PC-9 (cell line): Measurements from ENCODE around the gene KLF15. TPM values are rescaled to one million over a fixed set of nuclear protein-coding genes. Genes with fewer than 3 reads are reported as not detected.

ENCODE experiments used
- BruUV-seq: library from RNA; stranded (reverse); fragments of 400-500 nt; replicated peaks from 2 replicates; lab custom pipeline; 2021; lab: Mats Ljungman, UMichigan
- CTCF ChIA-PET: fragments of 300-600 bp; sonication (Branson Sonifier 250); formaldehyde crosslinking; loops from one replicate; lab custom pipeline; 2022; ENCODE audit warnings: antibody characterized with exemption; lab: Charles Lee
- POLR2A ChIA-PET: fragments of 300-600 bp; sonication (Branson Sonifier 250); formaldehyde crosslinking; loops from one replicate; lab custom pipeline; 2022; ENCODE audit warnings: antibody characterized with exemption; ENCODE audit not compliant: unreplicated experiment; lab: Charles Lee
- DNase-seq, 2 experiments: peaks; one replicate each; pipeline versions ENCODE4 v3.0.0 to v3.0.0-alpha.2; 2015 to 2022; ENCODE audit warnings: mixed read lengths in 1 of 2
- H2AFZ ChIP-seq: fragments of 200-600 bp; sonication (generic); 2 replicates; pipeline ENCODE4 v1.8.1; 2017; ENCODE audit warnings: antibody characterized with exemption
- H3F3A ChIP-seq: fragments of 200-600 bp; sonication (generic); 2 replicates; pipeline ENCODE4 v1.8.1; 2017; ENCODE audit warnings: antibody characterized with exemption, mild to moderate bottlenecking, low read depth; ENCODE audit not compliant: insufficient read depth
- H3K27ac ChIP-seq: fragments of 200-600 bp; sonication (generic); 2 replicates; pipeline ENCODE4 v1.6.1; 2016; ENCODE audit warnings: mixed run types
- H3K27me3 ChIP-seq: fragments of 200-600 bp; sonication (generic); 2 replicates; pipeline ENCODE4 v1.6.1; 2016; ENCODE audit warnings: low read depth, mixed run types; ENCODE audit not compliant: insufficient read depth
- H3K36me3 ChIP-seq: fragments of 200-600 bp; sonication (generic); 2 replicates; pipeline ENCODE4 v1.6.1; 2016; ENCODE audit warnings: low read depth, mixed run types
- H3K4me1 ChIP-seq: fragments of 200-600 bp; sonication (generic); replicated peaks from 2 replicates; pipeline ENCODE4 v1.6.1; 2016; ENCODE audit warnings: mixed run types; ENCODE audit not compliant: insufficient read depth
- H3K4me2 ChIP-seq: fragments of 200-600 bp; sonication (generic); 2 replicates; pipeline ENCODE4 v1.6.1; 2017; ENCODE audit warnings: mixed run types
- H3K4me3 ChIP-seq: fragments of 200-600 bp; sonication (generic); 2 replicates; pipeline ENCODE4 v1.6.1; 2016; ENCODE audit warnings: mixed run types
- H3K79me2 ChIP-seq: fragments of 200-600 bp; sonication (generic); 2 replicates; pipeline ENCODE4 v1.6.1; 2017; ENCODE audit warnings: low read depth, mixed run types
- H3K9me2 ChIP-seq: fragments of 200-600 bp; sonication (generic); 2 replicates; pipeline ENCODE4 v1.8.1; 2017; ENCODE audit warnings: mild to moderate bottlenecking; ENCODE audit not compliant: insufficient read depth
- H3K9me3 ChIP-seq: fragments of 200-600 bp; sonication (generic); 2 replicates; pipeline ENCODE4 v1.8.1; 2016; ENCODE audit warnings: low read depth; ENCODE audit not compliant: insufficient read depth
- H4K20me1 ChIP-seq: fragments of 200-600 bp; sonication (generic); 2 replicates; pipeline ENCODE4 v1.8.1; 2017; ENCODE audit not compliant: insufficient read depth
- EZH2 ChIP-seq: fragments of 200-600 bp; sonication (generic); IDR thresholded peaks from 2 replicates; pipeline ENCODE4 v1.8.0; 2017; ENCODE audit warnings: antibody characterized with exemption, low read depth
- intact Hi-C: fragments of 100-400 bp; cut with micrococcal nuclease; formaldehyde crosslinking; loops from one replicate; pipeline ENCODE4 v1.10.0; 2022; ENCODE audit not compliant: unreplicated experiment
- total RNA-seq: library from RNA; stranded (reverse); gene quantifications from 2 replicates; pipeline ENCODE4 v1.2.3, GENCODE V29; 2021
- TF ChIP-seq, protein P1 (sequence below): fragments of 200-600 bp; sonication (generic); conservative IDR thresholded peaks from 2 replicates; pipeline ENCODE4 v1.6.1; 2017; ENCODE audit warnings: mixed run types, antibody characterized with exemption, mild to moderate bottlenecking, moderate library complexity

KLF15 gene
- total RNA-seq, 1 experiment from 2014 or later = 0.70 TPM

DNA sequence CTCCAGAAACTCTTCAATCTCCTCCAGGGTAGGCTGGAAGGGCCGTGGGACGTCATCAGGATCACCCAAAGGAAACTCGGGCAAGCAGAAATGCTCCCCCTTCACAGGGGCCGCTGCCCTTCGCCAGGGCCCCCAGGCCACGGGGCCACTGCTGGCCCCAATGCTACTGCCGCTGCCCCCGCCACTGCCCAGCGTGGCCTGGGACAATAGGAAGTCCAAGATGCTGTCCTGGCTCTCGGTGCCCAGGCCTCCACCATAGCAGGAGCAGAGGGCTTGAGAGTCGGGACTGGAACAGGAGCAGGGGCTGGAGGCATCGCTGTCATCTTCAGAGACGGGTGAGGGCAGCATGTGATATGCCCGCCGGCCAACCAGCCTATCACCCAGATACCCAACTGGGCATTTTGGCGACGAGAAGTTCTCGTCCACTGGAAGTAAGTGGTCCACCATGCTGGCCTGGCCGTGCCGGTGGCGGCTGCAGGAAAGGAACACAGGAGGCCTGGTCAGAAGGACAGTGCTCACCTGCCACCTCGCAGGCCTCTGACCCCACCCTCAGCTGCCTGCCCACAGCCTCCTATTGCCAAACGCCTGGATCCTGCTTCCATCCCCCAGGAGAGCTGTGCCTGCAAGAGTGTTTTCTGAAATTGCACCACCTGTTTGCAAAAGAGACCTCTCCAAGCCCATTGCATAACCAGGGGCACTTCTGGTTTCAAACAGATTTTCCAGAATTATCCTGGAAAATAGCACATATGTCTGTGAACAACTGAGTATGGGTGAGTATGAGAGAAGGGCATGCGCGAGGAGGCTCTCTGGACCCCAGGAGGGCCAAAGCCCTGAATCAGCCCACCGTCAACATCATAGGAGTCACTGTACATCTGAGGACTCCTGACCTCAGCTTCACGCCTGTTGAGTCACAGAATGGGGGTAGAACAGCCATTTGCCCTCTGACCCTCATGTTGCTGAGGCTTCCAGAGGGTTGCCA, 4.4 kb downstream of the KLF15 start:
- ChIA-PET CTCF (no interaction called here), POLR2A (no interaction called here)
- H3K4me1 ChIP-seq = no peaks in the 10 kb centered on the region
- TF ChIP-seq, protein P1, sequence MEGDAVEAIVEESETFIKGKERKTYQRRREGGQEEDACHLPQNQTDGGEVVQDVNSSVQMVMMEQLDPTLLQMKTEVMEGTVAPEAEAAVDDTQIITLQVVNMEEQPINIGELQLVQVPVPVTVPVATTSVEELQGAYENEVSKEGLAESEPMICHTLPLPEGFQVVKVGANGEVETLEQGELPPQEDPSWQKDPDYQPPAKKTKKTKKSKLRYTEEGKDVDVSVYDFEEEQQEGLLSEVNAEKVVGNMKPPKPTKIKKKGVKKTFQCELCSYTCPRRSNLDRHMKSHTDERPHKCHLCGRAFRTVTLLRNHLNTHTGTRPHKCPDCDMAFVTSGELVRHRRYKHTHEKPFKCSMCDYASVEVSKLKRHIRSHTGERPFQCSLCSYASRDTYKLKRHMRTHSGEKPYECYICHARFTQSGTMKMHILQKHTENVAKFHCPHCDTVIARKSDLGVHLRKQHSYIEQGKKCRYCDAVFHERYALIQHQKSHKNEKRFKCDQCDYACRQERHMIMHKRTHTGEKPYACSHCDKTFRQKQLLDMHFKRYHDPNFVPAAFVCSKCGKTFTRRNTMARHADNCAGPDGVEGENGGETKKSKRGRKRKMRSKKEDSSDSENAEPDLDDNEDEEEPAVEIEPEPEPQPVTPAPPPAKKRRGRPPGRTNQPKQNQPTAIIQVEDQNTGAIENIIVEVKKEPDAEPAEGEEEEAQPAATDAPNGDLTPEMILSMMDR = no peak
- TF ChIP-seq EZH2 = no peak
- no peaks in the 10 kb centered on the region for H3K9me3 ChIP-seq
- H3K9me2 ChIP-seq = no peaks in the 10 kb centered on the region
- BruUV-seq = no TSS peak
- intact Hi-C loops = loop anchor here (10.0 kb wide), 1 partner anchor 88 kb away; no protein-coding TSS in a partner anchor
- no peaks in the 10 kb centered on the region for H4K20me1 ChIP-seq
- H2AFZ ChIP-seq = no peak overlapping the region
- H3K4me2 ChIP-seq = no peak overlapping the region
- no peaks in the 10 kb centered on the region for H3K36me3 ChIP-seq
- no peak overlapping the region for H3K27ac ChIP-seq
- peaks cover 6% of the 10 kb centered on the region; the same call in 1 of the 2 replicates for H3K27me3 ChIP-seq
- no peak overlapping the region for H3K4me3 ChIP-seq
- H3F3A ChIP-seq = no peaks in the 10 kb centered on the region
- no peak for DNase-seq
- no peaks in the 10 kb centered on the region for H3K79me2 ChIP-seq

DNA sequence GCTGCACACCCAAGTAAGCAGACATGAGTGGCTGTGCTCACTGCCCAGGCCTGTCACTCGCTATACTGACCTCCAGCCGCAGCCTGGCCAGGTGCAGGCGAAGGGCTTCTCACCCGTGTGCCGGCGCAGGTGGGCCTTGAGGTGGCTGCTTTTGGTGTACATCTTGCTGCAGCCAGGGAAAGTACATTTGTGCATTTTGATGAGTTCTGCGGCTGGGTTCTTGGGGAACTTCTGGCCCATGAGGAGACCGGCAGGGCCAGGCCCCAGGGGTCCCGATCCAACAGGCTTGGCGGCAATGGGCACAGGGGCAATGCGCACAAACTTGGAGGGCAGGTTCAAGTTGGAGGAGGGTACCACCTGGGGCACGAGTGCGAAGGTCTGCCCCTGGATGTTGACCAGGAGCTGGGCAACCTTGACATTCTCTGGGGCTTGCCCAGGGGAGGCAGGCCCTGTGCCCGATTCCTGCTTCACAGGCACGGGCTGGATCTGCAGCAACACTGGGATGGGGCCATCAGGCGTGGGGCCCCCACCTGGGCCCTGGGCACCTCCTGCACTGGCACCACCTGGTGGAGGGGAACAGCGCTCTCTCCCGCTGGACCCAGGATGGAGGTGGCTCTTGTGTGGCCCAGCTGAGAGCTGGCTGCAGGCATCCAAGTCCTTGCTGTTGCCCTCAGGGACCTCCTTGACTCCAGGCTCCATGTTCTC, 5.3 kb downstream of the KLF15 start:
- POLR2A ChIA-PET = no interaction called here

More for the DNA sequence above, 5.3 kb downstream of the KLF15 start:
- CTCF ChIA-PET = no interaction called here
- intact Hi-C loops = loop anchor here (10.0 kb wide), 1 partner anchor 87 kb away; no protein-coding TSS in a partner anchor
- H3K4me2 ChIP-seq = no peak overlapping the region
- no peak overlapping the region for H3K27ac ChIP-seq
- peaks cover 6% of the 10 kb centered on the region; the same call in 1 of the 2 replicates for H3K27me3 ChIP-seq
- BruUV-seq = no TSS peak
- H3F3A ChIP-seq = no peaks in the 10 kb centered on the region
- H3K4me1 ChIP-seq = no peaks in the 10 kb centered on the region
- TF ChIP-seq, protein P1 = no peak
- TF ChIP-seq EZH2 = no peak
- no peaks in the 10 kb centered on the region for H3K9me3 ChIP-seq
- no peak for DNase-seq
- no peak overlapping the region for H3K4me3 ChIP-seq
- H3K9me2 ChIP-seq = no peaks in the 10 kb centered on the region
- H2AFZ ChIP-seq = no peak overlapping the region
- no peaks in the 10 kb centered on the region for H4K20me1 ChIP-seq
- H3K36me3 ChIP-seq = no peaks in the 10 kb centered on the region
- no peaks in the 10 kb centered on the region for H3K79me2 ChIP-seq
